Non-pigmented ciliary epithelial cell (primary cell): Measurements from ENCODE around the gene TWSG1.
"Not testable (repeated sequence)": the region's sequence is repeated elsewhere in the genome, so short reads cannot be mapped to it uniquely, and the experiment has no call there.

Experiments used
- DNase-seq: peaks from one replicate; pipeline ENCODE4 v3.0.0-alpha.2; 2010; ENCODE audit warnings: low read depth

Gene TWSG1

DNA sequence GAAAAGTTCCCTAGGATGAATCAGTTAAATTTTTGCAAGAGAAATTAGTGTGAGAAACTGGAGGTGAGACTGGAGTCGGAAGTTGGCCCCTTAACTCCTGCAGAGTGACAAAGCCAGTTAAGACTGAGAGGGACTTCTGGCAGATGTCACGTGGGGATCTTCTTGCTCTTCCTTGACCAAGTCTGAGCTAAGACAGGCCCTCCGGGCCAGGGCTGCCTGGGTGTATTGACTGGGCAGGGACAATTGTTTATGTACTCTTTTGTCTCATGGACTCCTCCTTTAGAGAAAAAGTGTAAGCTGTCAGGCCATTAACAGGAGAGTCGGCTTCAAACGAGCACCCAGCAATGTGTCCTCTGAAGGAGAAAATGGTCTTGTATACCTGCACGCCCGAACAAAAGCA lies 92.2 kb downstream of the TWSG1 start:
- DNase-seq: no peak

DNA sequence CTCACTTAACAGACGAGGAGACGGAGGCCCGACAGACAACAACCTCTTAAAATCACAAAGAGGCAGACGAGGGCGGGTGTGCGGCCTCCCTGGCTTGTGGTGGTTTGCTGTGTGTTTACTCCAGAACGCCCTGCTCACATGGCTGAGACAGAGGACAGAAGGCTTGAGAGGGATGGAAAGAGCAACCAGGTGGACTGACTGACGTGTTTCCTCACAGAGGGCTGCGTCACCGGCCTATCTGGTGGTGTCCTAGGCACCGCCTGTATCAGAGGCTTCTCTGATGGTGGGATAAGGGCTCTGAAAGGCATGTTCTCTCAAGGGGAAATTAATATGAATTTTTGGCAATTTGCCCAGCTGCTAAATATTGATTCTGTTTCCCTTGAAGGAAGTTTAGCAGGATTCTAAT lies 93.7 kb downstream of the TWSG1 start:
- DNase-seq: no peak

DNA sequence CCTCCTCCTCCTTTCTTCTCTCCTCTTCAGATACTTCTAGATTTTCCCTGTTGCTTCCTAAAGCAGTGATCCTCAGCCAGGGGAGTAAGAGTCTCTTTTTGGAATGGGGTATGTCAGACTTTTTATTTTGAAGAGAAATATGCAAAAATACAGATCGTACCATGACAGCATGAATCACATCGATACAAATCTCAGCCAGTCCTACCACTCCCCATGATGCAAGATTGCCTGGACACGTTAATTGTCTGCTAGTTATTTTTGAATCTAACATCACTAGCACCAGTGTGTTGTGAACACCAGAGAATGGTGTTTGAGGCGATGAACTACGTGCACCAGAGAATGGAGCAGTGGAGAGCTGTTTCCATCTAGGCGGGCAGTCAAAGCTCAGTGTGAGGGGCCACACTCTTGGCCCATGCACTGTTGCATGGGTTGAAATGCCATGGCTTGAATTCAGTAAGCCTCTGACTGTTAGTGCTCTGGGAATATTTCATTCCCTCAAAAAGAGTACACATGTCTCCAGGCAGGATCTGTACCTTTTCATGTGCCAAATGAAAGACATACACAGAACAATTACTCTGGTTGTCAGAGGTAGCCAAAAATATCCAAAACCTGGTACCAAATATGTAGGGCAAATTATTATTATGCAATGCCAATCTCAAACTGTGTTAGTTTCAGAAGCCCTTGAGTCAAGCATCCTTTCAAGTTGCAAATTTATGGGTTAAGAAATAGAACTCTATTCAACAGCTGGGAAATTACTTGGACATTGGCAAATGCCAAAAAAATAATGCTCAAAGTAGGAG lies 94.5 kb downstream of the TWSG1 start:
- no peak for DNase-seq

DNA sequence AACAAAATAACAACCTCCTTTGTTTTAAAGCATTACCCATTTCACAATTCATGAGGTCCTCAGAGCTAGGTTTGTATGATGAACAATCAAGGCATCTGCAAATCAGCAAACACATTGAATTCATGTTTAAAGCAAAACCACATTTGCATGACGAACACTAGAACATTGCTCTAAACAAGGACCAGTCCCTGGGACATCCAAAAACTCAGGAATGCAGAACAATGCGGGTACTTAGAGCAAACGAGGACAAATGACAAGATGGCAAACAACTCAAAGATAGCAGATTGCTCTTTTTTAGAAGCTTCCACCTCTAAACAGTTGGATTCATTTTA lies 95.1 kb downstream of the TWSG1 start:
- DNase-seq: no peak

DNA sequence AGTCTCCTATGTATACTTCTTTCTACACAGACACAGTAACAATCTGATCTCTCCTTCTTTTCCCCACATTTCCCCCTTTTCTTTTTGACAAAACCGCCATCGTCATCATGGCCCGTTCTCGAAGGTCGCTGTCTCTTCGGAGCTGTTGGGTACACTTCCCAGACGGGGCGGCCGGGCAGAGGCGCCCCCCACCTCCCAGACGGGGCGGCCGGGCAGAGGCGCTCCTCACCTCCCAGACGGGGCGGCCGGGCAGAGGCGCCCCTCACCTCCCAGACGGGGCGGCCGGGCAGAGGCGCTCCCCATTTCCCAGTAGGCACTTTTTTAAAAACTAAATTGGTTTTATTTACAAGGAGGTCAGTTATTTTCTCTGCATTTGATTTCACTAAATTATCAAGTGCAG lies 95.7 kb downstream of the TWSG1 start:
- DNase-seq: not testable (repeated sequence)

DNA sequence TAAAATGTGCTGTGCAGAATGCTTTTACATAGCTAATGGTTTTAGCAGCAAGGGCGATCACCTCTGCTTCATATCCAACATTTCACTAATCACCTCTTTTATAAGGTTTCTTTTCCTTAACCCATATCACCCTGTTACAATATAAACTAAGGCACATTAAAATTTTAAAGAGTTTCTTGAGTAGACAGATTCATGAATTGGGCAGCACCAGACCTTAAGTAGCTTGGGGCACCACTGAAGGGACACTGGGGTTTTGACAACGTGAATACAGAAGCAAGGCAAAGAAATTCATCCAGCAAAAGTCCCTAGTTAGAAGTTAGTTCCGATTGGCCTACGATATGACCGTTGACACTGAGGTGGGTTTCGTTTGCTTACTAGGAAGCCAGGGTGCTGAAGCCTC lies 96.7 kb downstream of the TWSG1 start:
- DNase-seq: no peak

DNA sequence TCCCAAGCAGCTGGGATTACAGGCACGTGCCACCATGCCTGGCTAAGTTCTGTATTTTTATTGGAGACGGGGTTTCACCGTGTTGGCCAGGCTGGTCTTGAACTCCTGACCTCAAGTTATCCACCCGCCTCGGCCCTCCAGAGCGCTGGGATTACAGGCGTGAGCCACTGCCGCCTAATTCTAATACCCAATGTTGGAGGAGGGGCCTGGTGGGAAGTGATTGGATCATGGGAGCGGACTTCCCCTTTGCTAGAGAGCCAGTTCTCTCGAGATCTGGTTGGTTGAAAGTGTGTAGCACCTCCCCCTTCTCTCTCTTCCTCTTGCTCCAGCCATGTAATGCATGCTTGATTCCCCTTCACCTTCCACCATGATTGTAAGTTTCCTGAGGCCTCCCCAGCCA lies 98.5 kb downstream of the TWSG1 start:
- DNase-seq: not testable (repeated sequence)

DNA sequence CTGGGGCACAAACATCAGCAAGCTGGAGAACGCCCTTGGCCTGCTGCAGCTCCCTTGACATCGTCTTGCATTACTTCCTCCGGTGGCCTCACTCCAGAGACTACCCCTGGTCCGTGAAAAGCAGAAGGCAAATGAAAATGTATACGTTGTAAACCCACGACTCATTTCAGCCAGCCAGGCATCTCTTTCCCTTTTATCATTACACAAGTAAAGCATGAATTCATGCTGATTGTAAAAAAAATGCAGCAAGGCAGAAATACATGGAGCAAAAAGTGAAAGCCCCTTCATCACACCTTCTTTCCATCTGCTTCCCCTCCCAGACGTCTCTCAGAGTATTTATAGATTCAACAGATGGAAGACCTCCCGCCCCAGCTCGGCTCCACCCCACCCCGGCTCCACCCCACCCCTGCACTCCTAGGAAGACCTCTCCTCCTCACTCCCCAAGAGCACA lies 99.1 kb downstream of the TWSG1 start:
- no peak for DNase-seq

DNA sequence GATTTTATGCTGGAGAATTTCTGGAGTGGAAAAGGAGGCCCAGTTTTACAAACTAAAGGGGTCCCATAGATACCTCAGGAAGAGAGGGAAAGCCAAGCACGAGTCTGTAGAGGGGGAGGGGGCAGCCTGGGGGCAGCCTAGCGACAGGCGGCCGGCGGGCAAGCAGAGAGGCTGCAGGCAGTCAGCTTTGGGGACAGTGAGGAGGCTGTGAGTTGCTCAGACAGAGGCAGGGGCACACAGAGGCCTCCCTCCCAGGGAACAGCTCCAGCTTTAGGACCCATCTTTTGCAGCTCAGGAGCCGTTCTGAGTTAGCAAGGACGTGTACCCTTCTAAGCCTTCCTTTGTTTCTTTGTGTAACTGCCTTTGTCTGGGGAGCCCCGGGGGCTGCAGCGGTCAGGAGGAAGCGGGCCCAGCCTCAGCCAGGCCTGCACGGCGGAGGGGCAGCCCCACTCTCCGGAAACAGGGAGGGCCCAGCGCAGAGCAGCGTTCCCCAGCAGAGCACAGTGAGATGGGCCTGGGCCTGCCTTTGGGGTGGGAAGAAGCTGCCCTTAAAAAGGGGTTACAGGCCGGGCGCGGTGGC lies 99.6 kb downstream of the TWSG1 start:
- no peak for DNase-seq

DNA sequence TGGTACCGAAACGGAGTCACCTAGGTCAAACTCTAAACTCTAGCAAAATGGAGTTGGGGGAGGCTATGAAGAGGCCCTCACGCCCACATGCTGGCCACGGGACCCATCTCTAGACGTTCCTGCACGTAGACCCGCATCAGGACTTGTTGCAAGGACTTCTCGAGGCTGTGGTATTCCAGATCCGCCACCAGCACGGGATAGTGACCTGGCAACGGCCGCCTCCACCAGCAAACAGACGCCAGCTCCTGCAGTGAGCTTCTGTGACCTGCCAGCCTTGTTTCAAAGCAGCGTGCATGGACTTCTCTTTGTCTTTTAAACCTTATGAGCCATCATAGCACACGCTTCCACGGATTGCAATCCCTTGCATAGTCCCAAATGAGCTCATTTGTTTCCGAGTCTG lies 100.5 kb downstream of the TWSG1 start:
- no peak for DNase-seq

DNA sequence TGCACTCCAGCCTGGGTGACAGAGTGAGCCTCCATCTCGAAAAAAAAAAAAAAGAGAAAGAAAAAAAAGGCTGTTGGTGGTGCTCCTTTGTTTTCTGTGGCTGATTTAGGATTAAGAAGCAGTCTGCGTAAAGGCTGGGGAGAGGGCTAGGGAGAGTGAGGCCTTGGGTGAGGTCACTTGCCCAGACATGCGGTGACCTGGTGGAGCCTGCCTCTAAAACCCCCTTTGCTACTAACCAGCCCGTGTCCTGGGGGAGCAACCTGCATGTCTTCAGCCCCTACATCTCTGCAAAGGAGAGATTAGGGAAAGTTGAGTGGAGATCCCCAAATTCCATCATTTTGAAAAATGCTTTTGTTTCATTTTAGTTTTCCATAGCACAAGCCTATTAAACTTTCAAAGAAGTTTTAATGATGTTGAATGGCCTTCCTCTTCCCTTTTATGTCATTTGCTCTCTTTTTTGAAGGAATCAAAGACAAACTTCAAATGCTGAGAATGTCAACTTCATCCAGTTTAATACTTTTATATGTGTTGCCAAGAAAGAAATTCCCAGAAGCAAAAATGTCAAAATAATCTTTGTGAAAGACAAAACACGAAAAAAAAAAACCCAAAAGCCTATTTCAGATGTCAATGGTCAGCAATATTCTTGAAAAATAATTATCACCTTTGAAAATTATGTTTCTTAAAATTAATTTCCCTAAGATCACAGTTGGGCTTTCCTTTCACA lies 101.8 kb downstream of the TWSG1 start:
- DNase-seq: no peak

DNA sequence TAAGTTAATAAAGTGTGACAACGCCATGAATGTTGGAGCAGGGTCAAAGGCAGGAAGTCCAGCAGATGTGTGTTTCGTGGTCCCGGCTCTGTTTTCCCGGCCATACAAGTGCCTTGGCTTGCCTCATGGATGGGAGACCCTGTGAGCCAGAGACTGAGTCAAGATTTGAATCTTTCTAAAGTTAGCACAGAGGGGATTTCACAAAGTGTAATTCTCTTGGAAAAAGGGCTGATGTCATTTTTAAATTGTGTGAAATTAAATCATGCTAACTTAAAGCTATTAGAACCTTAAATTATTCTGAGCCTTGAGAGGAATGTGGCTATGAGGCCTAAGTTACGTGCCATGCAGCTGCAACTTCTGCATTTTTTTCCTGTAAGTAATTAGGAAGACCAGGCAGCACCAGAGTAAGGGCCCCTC lies 102.5 kb downstream of the TWSG1 start:
- no peak for DNase-seq

DNA sequence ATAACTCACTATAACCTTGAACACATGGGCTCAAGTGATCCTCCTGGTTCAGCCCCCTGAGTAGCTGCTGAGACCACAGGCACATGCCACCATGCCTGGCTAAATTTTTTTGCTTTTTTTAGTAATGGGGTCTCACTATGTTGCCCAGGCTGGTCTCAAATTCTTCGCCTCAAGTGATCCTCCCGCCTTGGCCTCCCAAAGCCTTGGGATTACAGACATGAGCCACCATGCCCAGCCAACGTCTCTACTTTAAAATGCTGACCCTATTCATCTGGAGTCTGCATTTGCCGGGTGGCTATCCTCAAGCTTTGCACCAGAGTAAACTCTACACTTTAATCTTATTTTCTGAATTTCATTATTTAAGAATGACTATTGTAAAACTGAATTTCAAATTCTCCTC lies 103.1 kb downstream of the TWSG1 start:
- no peak for DNase-seq

DNA sequence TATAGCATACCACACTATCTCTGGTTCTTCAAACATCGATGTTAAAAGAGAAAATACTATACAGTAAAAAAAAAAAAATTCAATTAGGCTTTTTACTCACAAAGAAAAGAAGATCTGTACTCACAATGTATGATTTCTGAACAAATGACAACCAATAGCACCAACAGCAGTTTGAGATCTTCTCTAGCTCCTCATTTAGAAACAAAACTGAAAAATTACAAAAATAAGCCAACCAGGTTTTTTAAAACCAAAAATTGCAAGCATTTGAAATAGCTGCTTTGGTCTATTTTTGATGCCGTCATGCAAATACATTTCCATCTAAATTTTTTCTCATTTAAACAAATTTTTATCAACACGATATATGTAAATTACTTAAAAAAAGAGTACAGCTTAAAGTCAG lies 106.5 kb downstream of the TWSG1 start:
- no peak for DNase-seq

DNA sequence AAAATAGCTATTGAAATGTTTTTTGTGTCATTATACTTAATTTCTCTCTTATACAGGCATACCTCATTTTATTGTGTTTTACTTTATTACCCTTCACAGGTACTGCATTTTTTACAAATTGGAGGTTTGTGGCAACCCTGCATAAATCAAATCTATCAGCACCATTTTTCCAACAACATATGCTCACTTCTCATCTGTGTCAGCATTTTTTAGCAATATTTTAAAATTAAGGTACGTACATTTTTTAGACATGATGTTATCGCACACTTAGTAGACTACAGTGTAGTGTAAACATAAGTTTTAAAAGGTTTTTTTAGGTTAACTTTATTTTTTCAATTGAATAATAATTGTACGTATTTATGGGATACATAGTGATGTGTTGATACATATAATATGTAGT lies 110.0 kb downstream of the TWSG1 start:
- DNase-seq: no peak

DNA sequence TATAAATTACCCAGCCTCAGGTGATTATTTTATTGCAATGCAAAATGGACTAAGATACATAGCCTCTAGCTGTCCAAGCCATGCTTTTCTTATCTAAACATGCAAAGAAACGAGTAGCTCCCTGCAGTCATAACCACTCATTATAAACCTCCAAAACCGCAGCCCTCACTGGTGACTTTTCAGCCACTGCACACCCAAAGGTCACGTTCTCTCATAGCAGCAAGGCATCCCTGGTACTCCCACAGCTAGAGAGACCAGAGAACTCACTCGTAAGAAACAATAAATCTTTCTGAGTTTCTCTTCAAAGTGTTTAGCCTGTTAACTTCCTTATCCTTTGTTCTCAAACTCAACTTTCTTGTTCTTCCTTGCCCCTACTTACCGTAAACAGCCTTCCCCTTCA lies 112.3 kb downstream of the TWSG1 start:
- no peak for DNase-seq

DNA sequence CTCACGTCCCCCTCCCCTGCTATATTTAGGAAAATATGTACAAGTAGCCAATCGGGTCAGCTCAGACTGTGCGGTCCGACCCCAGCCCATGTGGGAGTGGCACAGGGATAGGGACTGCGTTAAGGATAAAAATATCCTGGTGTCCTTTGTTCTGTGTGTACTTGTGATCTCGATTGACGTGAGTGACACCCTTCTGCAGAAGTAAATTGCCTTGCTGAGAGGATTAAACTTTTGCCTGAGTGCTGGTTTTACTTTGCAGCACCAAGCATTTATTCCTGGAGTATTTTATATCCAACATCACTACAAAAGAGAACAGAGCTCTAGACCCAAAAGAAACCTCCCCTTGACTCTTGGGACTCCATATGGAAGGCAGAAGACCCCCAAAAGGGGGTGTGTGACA lies 112.8 kb downstream of the TWSG1 start:
- no peak for DNase-seq

DNA sequence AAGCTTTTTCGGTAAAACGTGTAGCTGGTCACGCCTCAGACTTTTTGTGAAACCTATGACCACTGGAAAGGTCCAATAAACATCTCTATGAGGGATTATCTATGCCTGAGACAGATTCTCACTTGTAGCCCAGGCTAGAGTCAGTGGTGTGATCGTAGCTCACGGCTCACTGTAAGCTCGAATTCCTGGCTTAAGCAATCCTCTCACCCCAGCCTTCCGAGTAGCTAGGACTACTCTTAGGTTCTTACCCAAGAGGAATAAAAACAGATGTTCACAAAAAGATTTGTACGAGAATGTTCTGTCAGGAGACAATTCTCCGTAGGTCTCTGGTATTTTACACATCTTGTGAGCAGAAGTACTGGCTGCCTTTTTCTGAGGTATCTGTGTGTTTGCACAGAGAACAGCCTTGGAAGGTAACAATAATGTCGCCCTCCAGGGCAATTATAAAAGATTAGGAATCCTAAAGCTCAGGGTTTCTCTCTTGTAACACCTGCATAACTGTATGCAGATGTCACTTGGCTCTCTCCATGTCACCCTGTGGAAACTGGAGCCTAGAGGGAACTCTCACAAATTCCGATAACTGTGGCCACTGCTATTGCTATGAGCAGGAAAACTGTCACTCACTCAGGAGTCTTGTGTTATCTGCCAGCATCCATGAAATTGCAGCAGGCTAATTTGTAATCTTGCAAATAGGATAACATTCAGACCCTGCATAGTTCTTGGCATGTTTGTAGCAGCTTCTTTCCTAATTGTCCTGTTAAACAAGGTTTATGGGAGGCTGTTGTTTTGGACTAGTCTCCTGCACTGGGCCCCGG lies 115.2 kb downstream of the TWSG1 start:
- DNase-seq: no peak

DNA sequence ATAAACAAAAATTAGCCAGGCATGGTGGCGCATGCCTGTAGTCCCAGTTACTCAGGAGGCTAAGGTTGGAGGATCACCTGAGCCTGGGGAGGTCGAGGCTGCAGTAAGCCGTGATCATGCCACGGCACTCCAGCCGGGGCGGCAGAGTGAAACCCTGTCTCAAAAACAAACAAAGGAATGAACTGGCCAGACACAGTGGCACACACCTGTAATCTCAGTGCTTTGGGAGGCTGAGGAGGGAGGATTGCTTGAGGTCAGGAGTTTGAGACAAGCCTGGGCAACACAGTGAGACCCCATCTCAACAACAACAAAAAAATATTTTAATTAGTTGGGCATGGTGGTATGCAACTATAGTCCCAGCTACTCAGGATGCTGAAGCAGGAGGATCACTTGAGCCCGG lies 116.3 kb downstream of the TWSG1 start:
- not testable (repeated sequence) for DNase-seq
